RWPE2 (cell line): ENCODE measurements around the gene SCARB1.

Source experiments
- ATAC-seq: fragments of 200-7000 bp; cut with Tn5 transposase; 3 replicates; pipeline ENCODE4 v1.9.1; 2021; ENCODE audit warnings: low read depth
- DNase-seq: peaks from one replicate; pipeline ENCODE4 v3.0.0-alpha.2; 2020; ENCODE audit warnings: low spot score
- H3K27ac ChIP-seq: fragments of 450-650 bp; 2 replicates; pipeline ENCODE4 v1.5.1; 2017; ENCODE audit warnings: mild to moderate bottlenecking; ENCODE audit not compliant: poor library complexity, severe bottlenecking
- H3K27me3 ChIP-seq: fragments of 250-450 bp; sonication (Bioruptor Pico); 2 replicates; pipeline ENCODE4 v1.5.1; 2021; ENCODE audit warnings: mild to moderate bottlenecking, moderate library complexity; ENCODE audit not compliant: insufficient read depth, poor library complexity, severe bottlenecking
- H3K36me3 ChIP-seq: fragments of 250-450 bp; sonication (Bioruptor Pico); 2 replicates; pipeline ENCODE4 v1.5.1; 2020; ENCODE audit warnings: low read depth, mild to moderate bottlenecking, moderate library complexity
- H3K4me1 ChIP-seq: fragments of 250-450 bp; sonication (Bioruptor Pico); 2 replicates; pipeline ENCODE4 v1.5.1; 2021; ENCODE audit warnings: mild to moderate bottlenecking, moderate library complexity; ENCODE audit not compliant: insufficient read depth, poor library complexity, severe bottlenecking
- H3K4me3 ChIP-seq: fragments of 250-450 bp; sonication (Bioruptor Pico); 2 replicates; pipeline ENCODE4 v1.5.1; 2021; ENCODE audit warnings: mild to moderate bottlenecking, moderate library complexity; ENCODE audit not compliant: severe bottlenecking
- H3K9me3 ChIP-seq: fragments of 250-450 bp; sonication (Bioruptor Pico); 2 replicates; pipeline ENCODE4 v1.5.1; 2021; ENCODE audit warnings: mild to moderate bottlenecking, moderate library complexity; ENCODE audit not compliant: severe bottlenecking
- TF ChIP-seq, protein P1 (sequence below): fragments of 450-650 bp; IDR thresholded peaks from one replicate; pipeline ENCODE4 v1.5.1; 2017; ENCODE audit warnings: mild to moderate bottlenecking, moderate library complexity; ENCODE audit not compliant: poor library complexity, severe bottlenecking

The SCARB1 gene

DNA sequence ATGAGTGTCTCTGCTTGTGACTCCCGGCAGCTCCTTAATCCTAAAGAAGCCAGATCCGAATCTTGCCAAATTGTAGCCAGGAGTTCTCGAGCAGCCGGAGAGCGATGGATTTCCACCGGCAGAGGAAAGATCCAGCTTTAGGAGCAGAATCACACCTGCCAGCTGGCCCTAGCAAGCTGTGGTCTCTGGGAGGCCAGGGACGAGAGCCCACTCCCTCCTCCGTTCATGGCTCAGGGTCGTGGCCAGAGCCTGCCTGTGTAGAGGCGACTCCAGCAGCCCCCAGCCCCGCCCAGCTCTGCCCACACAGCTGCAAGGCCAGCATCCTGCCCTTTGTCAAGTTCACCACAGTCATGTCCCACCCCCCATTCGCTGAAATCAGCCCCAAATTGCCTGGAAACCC is 121.0 kb downstream of the SCARB1 start:
- no peaks in the 10 kb centered on the region for H3K27me3 ChIP-seq
- H3K4me1 ChIP-seq: peaks cover 26% of the 10 kb centered on the region
- ATAC-seq (no peak), DNase-seq (no peak)
- no peak overlapping the region for H3K27ac ChIP-seq
- TF ChIP-seq, protein P1, sequence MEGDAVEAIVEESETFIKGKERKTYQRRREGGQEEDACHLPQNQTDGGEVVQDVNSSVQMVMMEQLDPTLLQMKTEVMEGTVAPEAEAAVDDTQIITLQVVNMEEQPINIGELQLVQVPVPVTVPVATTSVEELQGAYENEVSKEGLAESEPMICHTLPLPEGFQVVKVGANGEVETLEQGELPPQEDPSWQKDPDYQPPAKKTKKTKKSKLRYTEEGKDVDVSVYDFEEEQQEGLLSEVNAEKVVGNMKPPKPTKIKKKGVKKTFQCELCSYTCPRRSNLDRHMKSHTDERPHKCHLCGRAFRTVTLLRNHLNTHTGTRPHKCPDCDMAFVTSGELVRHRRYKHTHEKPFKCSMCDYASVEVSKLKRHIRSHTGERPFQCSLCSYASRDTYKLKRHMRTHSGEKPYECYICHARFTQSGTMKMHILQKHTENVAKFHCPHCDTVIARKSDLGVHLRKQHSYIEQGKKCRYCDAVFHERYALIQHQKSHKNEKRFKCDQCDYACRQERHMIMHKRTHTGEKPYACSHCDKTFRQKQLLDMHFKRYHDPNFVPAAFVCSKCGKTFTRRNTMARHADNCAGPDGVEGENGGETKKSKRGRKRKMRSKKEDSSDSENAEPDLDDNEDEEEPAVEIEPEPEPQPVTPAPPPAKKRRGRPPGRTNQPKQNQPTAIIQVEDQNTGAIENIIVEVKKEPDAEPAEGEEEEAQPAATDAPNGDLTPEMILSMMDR: no peak
- no peaks in the 10 kb centered on the region for H3K9me3 ChIP-seq
- H3K4me3 ChIP-seq: no peak overlapping the region
- no peaks in the 10 kb centered on the region for H3K36me3 ChIP-seq

DNA sequence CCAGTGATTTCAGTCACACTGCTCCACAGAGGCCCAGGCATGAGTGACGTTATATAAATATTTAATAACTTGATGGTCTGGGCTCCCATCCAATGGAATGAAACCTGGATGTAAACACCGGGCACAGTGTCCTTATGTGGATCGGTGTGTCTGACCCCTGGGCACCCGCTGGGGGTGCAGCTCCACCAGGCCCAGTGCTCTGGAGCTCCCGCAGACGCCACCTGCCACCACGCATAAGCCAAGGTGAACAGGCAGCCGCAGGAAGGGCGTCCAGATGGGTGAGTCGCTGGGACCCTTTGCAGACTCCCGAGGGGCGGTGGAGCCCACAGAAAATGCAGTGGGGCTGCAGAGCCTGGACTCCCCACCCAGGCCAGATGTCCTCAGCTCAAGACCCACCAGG is 121.6 kb downstream of the SCARB1 start:
- TF ChIP-seq, protein P1: no peak
- Histone ChIP-seq H3K4me3 (no peak overlapping the region), H3K27me3 (no peaks in the 10 kb centered on the region), H3K27ac (no peak overlapping the region), H3K9me3 (no peaks in the 10 kb centered on the region), H3K4me1 (peaks cover 22% of the 10 kb centered on the region), H3K36me3 (no peaks in the 10 kb centered on the region)
- ATAC-seq (no peak), DNase-seq (no peak)

GRCh38 chr12:124741211-124741610 is 122.5 kb downstream of the SCARB1 start:
- Histone ChIP-seq H3K36me3 (no peaks in the 10 kb centered on the region), H3K27ac (peak overlapping the region; percentile 32), H3K9me3 (no peaks in the 10 kb centered on the region), H3K4me3 (no peak overlapping the region), H3K4me1 (peaks cover 16% of the 10 kb centered on the region), H3K27me3 (no peaks in the 10 kb centered on the region)
- TF ChIP-seq, protein P1: peak; percentile 15
- DNase-seq (no peak), ATAC-seq (no peak)

- Histone ChIP-seq H3K4me1 (peaks cover 12% of the 10 kb centered on the region), H3K9me3 (no peaks in the 10 kb centered on the region), H3K27me3 (no peaks in the 10 kb centered on the region), H3K36me3 (no peaks in the 10 kb centered on the region), H3K27ac (peak overlapping the region; percentile 32), H3K4me3 (no peak overlapping the region)
- no peak for DNase-seq
- ATAC-seq: peak; percentile 62
- TF ChIP-seq, protein P1: peak; percentile 37
These were observed 123.0 kb downstream of the SCARB1 start for GRCh38 chr12:124740691-124741137.

DNA sequence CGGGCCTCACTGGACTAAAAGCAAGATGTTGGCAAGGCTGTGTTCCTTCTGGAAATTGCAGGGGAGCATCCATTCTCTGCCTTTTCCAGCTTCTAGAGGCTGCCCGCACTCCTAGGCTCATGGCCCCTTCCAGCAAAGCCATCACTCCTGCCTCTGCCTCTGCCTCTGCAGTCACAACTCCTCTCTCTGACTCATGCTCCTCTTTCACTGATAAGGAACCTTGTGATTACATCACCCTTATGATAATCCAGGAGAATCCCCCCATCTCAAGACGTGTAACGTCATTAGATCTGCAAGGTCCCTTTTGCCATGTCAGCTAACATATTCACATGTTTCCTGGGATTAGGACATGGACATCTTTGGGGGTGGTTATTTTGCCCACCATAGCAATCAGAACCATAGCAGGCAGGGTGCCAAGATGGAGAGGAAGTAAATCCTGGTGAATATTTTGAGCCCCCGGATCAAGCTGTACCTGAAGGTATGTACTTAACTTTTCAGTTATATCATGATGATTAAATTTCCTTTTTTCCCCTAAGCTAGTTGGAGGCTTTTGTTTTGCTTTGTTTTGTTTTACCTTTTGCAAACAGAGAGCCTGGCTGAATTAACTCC is 123.6 kb downstream of the SCARB1 start:
- DNase-seq (no peak), ATAC-seq (no peak)
- Histone ChIP-seq H3K36me3 (no peaks in the 10 kb centered on the region), H3K9me3 (no peaks in the 10 kb centered on the region), H3K4me3 (no peak overlapping the region), H3K4me1 (peaks cover 11% of the 10 kb centered on the region), H3K27ac (peak overlapping the region; percentile 32), H3K27me3 (no peaks in the 10 kb centered on the region)
- TF ChIP-seq, protein P1: no peak
